Measurements from ENCODE around the gene SNAPC3. TPM values are rescaled to one million over a fixed set of nuclear protein-coding genes. Genes with fewer than 3 reads are reported as not detected.
A peak's percentile ranks its signal among the peaks of the same experiment; 100 is the strongest.
"Not testable (repeated sequence)": the region's sequence is repeated elsewhere in the genome, so short reads cannot be mapped to it uniquely, and the experiment has no call there.

The SNAPC3 gene
- total and polyA plus RNA-seq, 10 donors, result 6.4 to 45.8 (median 31.7) TPM

DNA sequence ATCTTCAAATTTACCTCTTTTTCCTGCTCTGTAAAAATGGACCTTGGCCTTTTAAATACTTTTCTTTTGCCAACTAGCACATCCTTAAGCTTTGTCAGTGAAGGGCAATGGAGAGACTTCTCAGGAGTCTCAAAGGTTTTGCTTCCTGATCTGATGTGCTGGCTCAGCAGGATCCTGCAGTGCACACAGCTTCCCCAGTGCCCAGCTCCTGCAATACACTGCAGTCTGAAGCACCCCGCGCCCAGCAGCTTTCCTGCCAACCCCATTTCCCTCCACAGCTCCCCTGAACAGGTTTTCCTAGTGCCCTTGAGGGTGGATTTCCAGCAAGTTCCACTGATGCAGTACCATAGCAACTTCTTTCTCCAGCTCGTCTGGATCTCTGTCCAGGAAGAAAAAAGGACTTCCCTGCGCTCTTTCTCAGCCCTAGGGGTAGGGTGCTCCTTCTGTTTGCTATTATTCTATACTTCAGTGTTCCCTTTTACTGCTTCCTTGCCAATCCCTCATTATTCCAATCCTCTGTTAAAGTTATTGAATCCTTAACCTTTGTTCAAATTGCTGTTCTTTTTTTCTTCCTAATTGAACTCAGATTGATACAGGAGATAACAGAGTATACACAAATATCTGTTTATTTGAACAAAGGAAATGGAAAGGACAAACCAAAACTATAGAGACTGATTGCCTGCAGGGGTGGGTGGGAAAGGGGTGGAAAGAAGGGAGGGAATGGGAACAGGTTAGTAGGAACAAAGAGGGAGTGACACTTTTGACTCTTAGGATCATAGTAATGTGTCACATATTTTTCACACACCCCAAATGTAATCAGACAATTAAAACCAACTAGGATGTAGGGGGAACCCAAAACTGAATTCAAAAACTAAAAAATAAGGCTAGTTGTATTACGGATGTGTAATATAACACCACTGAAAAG lies 8.5 kb downstream of the SNAPC3 start:
- no peak for DNase-seq
- Histone ChIP-seq H3K27ac (peak overlapping the region in 4 of 8 donors; percentile 9 to 57 (median 45)), H3K27me3 (replicated peaks in 1 of 7) (no peaks in the 10 kb centered on the region), H3K36me3 (peaks cover 0 to 78% (median 24%) of the 10 kb centered on the region in 6 donors), H3K9me3 (no peaks in the 10 kb centered on the region), H3K4me1 (peaks cover 12 to 85% (median 51%) of the 10 kb centered on the region in 6 donors), H3K4me3 (no peak overlapping the region)
- TF ChIP-seq POLR2A (IDR thresholded peaks at IDR 0.05), result no peak
- TF ChIP-seq POLR2AphosphoS5 (IDR thresholded peaks at IDR 0.05), result peak in 1 of 3 donors; percentile 25
- intact Hi-C loops (cut with DNase I; ENCODE audit: low total_unique reads), result no loop called here
- 48 to 62% (median 49%) methylated on average over 5 of the region's 5 CpGs for WGBS, 5 donors

DNA sequence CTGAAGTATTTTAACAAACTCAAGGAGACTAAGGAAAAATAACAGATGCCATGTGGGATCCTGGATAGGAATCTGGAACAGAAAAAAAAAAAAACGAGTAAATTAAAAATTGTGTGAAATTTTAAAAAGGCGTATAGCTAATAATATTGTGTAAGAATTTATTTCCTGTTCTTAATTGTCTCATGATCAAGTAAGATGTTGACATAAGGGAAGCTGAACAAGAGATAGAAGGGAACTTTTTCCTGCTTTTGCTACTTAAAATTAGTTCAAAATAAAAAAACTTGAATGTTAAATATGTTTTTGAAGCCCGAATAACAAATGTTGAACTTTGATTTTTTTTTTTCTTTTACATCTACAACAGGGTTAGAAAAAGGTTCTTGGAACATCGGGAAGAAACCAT lies 10.5 kb downstream of the SNAPC3 start:
- intact Hi-C loops (cut with DNase I; ENCODE audit: low total_unique reads), result no loop called here
- no peaks in the 10 kb centered on the region for H3K9me3 ChIP-seq
- 63 to 82% (median 72%) methylated on average over 4 of the region's 4 CpGs for whole genome bisulfite sequencing, 5 donors
- TF ChIP-seq POLR2AphosphoS5 (IDR thresholded peaks at IDR 0.05), result no peak
- TF ChIP-seq, protein P1, sequence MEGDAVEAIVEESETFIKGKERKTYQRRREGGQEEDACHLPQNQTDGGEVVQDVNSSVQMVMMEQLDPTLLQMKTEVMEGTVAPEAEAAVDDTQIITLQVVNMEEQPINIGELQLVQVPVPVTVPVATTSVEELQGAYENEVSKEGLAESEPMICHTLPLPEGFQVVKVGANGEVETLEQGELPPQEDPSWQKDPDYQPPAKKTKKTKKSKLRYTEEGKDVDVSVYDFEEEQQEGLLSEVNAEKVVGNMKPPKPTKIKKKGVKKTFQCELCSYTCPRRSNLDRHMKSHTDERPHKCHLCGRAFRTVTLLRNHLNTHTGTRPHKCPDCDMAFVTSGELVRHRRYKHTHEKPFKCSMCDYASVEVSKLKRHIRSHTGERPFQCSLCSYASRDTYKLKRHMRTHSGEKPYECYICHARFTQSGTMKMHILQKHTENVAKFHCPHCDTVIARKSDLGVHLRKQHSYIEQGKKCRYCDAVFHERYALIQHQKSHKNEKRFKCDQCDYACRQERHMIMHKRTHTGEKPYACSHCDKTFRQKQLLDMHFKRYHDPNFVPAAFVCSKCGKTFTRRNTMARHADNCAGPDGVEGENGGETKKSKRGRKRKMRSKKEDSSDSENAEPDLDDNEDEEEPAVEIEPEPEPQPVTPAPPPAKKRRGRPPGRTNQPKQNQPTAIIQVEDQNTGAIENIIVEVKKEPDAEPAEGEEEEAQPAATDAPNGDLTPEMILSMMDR (IDR thresholded peaks at IDR 0.05 in 8 of 11, conservative IDR thresholded peaks at IDR 0.05 in 3 of 11), result no peak
- no peak for TF ChIP-seq POLR2A (IDR thresholded peaks at IDR 0.05)
- DNase-seq, result no peak
- H3K27me3 ChIP-seq (replicated peaks in 1 of 7), result no peaks in the 10 kb centered on the region
- peaks cover 12 to 82% (median 38%) of the 10 kb centered on the region in 6 donors for H3K4me1 ChIP-seq
- H3K36me3 ChIP-seq, result peaks cover 0 to 77% (median 16%) of the 10 kb centered on the region in 6 donors
- H3K27ac ChIP-seq, result peak overlapping the region in 3 of 8 donors; percentile 18 to 36 (median 29)
- H3K4me3 ChIP-seq, result no peak overlapping the region

DNA sequence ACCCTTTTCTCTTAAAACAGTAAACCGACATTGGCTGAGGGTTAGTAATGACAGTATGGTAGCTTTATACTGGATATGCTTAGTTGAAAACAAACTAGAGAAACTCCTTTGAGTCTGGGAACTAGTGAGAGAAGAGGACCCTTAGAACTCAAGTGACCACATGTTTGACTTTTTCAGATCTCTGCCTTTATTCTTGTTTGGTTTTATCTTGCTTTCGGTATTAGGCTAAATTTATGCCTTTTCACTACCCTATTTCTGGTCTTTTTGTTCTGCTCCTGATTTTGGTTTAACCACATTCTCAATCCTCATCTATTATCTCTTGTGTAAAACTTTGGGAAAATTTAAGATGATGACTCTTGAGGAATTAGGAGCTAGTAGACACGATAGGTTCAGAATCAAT lies 11.0 kb downstream of the SNAPC3 start:
- H3K36me3 ChIP-seq, result peaks cover 0 to 77% (median 16%) of the 10 kb centered on the region in 6 donors
- intact Hi-C loops (cut with DNase I; ENCODE audit: low total_unique reads), result no loop called here

DNA sequence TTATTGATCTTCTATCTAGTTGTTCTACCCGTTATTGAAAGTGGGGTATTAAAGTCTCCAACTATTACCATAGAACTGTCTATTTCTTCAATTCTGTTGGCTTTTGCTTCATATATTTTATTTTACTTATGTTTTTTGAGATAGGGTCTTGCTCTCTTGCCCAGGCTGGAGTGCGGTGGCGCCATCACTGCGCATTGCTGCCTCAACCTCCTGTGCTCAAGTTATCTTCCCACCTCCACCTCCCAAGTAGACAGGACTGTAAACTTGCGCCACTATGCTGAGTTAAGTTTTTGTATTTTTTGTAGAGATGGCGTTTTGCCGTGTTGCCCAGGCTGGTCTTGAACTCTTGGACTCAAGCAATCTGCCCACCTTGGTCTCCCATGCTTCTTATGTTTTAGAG lies 16.2 kb downstream of the SNAPC3 start:
- Histone ChIP-seq H3K27me3 (replicated peaks in 1 of 7) (no peaks in the 10 kb centered on the region), H3K27ac (no peak overlapping the region), H3K4me3 (no peak overlapping the region), H3K36me3 (peaks cover 0 to 95% (median 31%) of the 10 kb centered on the region in 6 donors), H3K4me1 (peaks cover 0 to 33% (median 5%) of the 10 kb centered on the region in 6 donors), H3K9me3 (peaks cover 0 to 6% (median 0%) of the 10 kb centered on the region in 8 donors)
- intact Hi-C loops (cut with DNase I; ENCODE audit: low total_unique reads), result no loop called here
- WGBS, 5 donors, result 95 to 99% (median 98%) methylated on average over 7 of the region's 7 CpGs
- DNase-seq, result no peak
- TF ChIP-seq, protein P1 (IDR thresholded peaks at IDR 0.05 in 8 of 11, conservative IDR thresholded peaks at IDR 0.05 in 3 of 11), result no peak
- TF ChIP-seq POLR2A (IDR thresholded peaks at IDR 0.05) (no peak), POLR2AphosphoS5 (IDR thresholded peaks at IDR 0.05) (no peak)

More for the DNA sequence above, 11.0 kb downstream of the SNAPC3 start:
- Histone ChIP-seq H3K4me1 (peaks cover 12 to 81% (median 38%) of the 10 kb centered on the region in 6 donors), H3K27ac (peak overlapping the region in 3 of 8 donors; percentile 18 to 36 (median 29)), H3K27me3 (replicated peaks in 1 of 7) (no peaks in the 10 kb centered on the region), H3K9me3 (no peaks in the 10 kb centered on the region), H3K4me3 (no peak overlapping the region)
- DNase-seq, result no peak
- 82 to 89% (median 83%) methylated on average over 3 of the region's 3 CpGs for WGBS, 5 donors
- TF ChIP-seq, protein P1 (IDR thresholded peaks at IDR 0.05 in 8 of 11, conservative IDR thresholded peaks at IDR 0.05 in 3 of 11), result no peak
- TF ChIP-seq POLR2AphosphoS5 (IDR thresholded peaks at IDR 0.05) (no peak), POLR2A (IDR thresholded peaks at IDR 0.05) (no peak)

DNA sequence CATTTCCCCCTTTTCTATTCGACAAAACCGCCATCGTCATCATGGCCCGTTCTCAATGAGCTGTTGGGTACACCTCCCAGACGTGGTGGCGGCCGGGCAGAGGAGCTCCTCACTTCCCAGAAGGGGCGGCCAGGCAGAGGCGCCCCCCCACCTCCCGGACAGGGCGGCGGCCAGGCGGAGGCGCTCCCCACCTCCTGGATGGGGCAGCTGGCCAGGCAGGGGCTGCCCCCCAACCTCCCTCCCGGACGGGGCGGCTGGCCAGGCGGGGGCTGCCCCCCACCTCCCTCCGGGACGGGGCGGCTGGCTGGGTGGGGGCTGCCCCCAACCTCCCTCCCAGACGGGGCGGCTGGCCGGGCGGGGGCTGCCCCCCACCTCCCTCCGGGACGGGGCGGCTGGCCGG lies 19.2 kb downstream of the SNAPC3 start:
- DNase-seq; intact Hi-C loops (cut with DNase I; ENCODE audit: low total_unique reads); H3K9me3 ChIP-seq; H3K27me3 ChIP-seq (replicated peaks in 1 of 7); H3K27ac ChIP-seq; H3K4me3 ChIP-seq: not testable (repeated sequence)
- H3K36me3 ChIP-seq, result peaks cover 2 to 95% (median 47%) of the 10 kb centered on the region in 6 donors
- peaks cover 0 to 17% (median 5%) of the 10 kb centered on the region in 6 donors for H3K4me1 ChIP-seq
- 88 to 100% (median 97%) methylated on average over 6 to 27 of the region's 29 CpGs for WGBS, 5 donors

DNA sequence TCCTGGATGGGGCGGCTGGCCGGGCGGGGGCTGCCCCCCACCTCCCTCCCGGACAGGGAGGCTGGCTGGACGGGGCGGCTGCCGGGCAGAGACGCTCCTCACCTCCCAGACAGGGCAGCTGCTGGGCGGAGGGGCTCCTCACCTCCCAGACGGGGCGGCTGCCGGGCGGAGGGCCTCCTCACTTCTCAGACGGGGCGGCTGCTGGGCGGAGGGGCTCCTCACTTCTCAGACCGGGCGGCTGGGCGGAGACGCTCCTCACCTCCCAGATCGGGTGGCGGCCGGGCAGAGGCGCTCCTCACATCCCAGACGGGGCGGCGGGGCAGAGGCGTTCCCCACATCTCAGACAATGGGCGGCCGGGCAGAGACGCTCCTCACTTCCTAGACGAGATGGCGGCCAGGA lies 19.6 kb downstream of the SNAPC3 start:
- H3K27ac ChIP-seq; H3K4me3 ChIP-seq; DNase-seq; intact Hi-C loops (cut with DNase I; ENCODE audit: low total_unique reads); H3K27me3 ChIP-seq (replicated peaks in 1 of 7); H3K9me3 ChIP-seq: not testable (repeated sequence)
- 95 to 99% (median 98%) methylated on average over 14 to 33 of the region's 33 CpGs for WGBS, 5 donors
- Histone ChIP-seq H3K36me3 (peaks cover 2 to 95% (median 51%) of the 10 kb centered on the region in 6 donors), H3K4me1 (peaks cover 0 to 13% (median 4%) of the 10 kb centered on the region in 6 donors)
